GM21390 (cell line): ENCODE data around the gene BAIAP3.

Experiments used
- ATAC-seq: cut with Tn5 transposase; IDR thresholded peaks from one replicate; pipeline ENCODE4 v1.9.1; 2021; ENCODE audit not compliant: unreplicated experiment

BAIAP3 gene

DNA sequence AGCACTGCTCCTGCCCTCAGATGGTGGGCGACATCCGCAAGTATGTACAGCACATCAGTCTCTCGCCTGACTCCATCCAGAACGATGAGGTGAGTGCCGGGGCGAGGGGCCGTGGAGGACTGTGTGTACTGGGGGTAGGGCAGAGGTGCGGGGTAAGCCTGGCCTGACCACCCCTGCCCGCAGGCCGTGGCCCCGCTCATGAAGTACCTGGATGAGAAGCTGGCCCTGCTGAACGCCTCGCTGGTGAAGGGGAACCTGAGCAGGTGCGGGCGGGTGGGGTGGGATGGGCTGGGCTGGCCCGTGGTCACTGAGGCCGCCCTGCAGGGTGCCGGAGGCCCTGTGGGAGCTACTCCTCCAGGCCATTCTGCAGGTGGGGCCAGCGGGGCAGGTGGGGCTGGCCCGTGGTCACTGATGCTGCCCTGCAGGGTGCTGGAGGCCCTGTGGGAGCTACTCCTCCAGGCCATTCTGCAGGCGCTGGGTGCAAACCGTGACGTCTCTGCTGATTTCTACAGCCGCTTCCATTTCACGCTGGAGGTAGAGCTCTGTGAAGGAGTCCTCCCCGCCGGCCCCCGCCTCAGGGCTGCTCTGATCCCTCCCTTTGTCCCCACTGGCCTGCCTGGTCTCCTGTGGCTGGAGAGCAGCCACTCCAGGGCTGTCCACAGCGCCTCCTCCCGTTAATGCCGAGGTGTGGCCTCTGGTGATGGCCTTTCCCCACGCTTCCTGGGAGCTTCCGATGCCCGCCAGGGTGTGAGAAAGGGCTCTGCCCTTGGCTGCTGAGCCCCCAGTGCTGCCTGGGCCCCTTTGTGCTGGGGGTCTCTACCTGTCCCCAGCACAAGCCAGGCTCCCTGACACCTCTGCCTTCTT, 13.2 kb downstream of the BAIAP3 start:
- no peak for ATAC-seq

DNA sequence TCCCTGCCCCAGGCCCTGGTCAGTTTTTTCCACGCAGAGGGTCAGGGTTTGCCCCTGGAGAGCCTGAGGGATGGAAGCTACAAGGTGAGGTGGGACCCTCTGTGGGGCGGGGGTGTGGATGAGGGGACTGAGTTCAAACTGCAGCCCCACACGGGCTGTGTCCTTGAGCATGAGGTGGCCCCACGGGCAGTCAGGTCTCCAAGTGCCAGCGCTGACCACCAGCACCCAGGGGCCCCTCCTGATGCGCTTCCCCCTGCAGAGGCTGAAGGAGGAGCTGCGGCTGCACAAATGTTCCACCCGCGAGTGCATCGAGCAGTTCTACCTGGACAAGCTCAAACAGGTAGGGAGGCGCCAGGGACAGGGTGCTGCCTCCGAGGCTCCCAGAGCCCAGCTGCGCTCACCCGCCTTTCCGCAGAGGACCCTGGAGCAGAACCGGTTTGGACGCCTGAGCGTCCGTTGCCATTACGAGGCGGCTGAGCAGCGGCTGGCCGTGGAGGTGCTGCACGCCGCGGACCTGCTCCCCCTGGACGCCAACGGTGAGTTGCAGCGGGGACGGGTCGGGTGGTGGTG, 13.9 kb downstream of the BAIAP3 start:
- ATAC-seq: no peak

DNA sequence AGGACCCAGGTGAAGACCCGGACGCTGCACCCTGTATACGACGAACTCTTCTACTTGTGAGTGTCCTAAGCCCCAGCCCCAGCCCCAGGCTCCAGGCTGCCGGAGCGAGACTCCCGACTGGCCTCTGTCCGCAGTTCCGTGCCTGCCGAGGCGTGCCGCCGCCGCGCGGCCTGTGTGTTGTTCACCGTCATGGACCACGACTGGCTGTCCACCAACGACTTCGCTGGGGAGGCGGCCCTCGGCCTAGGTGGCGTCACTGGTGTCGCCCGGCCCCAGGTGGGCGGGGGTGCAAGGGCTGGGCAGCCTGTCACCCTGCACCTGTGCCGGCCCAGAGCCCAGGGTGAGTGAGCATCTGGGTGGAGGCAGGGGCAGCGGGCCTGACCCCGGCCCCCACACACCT, 14.5 kb downstream of the BAIAP3 start:
- no peak for ATAC-seq

DNA sequence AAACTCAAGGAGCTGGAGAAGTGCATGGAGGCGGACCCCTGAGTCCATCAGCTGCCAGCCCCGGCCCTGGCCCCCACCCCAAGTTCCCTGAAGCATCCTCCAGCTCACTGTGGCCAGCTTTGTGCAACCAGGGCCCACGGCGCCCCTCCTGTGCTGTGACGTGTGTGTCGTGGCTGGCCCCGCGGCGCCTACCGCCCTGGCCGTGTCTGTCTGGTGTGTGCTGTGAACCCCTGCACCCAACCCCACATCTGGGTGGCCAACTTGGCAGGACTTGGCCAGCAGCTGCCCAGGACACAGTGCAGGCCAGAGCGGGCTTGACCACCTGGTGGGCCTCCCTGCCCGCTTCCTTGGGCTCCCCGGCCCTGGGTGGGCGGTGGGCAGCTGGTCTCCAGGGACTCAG, 15.0 kb downstream of the BAIAP3 start:
- no peak for ATAC-seq

DNA sequence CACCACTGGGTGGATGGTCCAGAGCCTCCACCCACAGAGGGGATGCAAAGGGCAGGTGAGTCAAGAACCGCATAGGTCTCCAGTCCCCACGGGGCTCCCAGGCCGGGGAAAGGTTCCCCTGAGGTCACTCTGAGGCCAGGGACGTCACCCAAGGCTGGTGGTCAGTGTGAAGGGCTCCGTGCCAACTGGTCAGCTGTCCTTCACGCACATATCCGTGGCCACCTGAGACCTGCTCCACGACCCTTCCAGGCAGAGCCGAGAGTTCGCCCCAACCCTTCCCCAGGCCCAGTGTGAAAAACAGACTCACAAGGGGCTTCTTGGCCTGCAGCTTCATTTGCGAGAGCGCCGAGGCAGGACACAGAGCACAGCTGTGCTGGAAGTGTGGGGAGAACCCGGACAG, 15.5 kb downstream of the BAIAP3 start:
- no peak for ATAC-seq

DNA sequence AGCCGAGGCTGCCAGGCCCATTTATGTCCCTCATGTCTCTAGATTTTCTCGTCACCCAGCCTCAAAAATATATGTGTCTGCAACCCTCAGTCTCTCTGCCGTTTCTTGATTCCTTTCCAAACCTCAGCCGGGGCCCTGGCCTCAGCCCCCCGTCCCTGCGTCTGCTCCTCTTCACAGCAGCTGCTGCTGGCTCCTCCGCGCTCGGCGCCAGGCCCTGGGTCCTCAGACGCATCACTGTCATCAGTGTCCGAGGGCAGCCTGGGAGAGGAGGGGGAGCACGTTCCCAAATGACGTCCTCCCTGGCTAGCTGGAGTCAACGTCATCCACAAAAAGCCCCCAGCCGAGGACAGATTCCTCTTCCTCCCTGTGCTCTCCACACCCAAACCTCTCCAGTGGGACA, 15.9 kb downstream of the BAIAP3 start:
- no peak for ATAC-seq

DNA sequence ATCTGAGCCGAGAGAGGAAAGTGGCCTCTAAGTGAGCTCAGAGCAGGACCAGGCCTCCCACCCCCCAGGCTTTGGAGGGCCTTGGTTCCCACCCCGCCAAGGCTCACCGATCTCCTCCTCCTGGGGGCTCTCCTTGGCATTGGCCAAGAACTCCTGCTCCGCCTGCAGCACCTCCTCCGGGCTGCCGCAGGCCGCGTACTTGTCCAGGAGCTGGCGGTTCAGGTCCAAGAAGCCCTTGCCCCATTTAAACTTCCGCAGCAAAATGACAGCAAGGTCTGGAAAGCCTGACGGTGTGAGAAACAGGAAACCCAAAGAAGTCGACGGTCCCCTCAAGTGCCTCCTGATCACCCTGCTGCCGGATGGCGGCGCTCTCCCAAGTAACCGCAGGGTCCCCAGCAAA, 16.5 kb downstream of the BAIAP3 start:
- ATAC-seq: no peak

DNA sequence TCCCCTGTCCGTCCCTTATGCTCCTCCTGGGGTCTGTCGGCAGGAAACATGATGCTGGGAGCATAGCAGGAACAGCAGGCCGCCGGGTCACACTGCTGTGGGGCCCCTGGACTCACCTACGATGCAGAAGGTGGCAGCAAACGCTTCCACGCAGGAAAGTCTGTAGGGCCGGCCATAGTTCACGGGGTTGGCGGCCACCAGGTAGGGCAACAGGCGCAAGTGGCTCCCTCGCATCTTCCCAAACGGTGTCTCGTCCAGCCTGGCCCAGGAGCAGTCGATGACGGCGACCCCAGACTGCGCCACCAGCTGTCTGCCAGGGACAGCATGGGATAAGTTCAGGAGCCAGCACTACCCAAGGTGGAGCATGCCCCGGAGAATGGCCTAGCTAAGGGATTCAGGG, 17.2 kb downstream of the BAIAP3 start:
- no peak for ATAC-seq

DNA sequence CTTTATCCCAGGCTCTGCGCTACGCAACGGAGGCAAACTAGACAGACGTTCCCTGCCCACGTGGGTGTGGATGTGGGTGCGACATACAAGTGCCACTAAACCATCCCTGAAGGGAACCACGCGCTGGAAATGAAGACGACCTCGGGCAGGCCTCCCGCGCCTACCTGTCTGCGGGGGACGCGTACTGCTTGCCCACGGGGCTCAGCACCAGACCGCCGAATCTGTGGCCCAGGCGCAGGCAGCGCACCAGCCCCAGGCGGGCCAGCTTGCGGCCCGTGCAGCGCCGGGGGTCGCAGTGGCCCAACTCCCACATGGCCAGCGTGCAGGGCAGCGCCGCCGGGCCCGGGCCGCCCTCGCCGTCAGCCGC, 17.8 kb downstream of the BAIAP3 start:
- ATAC-seq: no peak

DNA sequence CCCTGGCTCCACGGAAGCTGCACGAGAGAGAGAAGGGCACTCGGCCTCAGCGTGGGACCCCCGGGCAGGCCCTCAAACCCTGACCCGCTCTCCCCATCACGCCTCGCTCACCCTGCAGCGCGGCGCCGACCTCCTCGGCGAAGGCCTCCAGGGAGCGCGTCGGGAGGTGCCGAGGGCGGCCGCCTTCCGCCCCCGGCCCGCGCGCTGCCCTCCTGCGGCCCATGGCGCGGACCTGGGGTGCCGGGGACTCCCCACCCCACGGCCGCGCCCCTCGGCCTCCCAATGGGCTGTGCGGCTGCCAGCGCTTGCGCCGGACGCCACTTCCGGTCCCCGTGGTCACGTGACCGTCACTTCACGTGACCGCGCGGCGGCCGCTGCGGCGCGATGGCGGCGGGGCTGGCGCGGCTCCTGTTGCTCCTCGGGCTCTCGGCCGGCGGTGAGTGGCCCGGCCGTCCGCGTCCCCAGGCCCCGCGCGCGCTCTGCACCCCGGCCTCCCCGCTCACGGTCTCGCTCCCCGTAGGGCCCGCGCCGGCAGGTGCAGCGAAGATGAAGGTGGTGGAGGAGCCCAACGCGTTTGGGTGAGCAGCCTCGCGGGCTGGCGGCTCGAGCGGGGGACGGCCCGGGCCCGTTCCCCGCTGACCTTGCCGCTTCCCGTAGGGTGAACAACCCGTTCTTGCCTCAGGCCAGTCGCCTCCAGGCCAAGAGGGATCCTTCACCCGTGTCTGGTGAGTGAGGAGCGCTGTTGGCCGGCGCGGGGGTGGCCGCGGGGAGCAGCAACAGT, 18.3 kb downstream of the BAIAP3 start, which contains the start of the genes GNPTG and TSR3:
TSS of gene GNPTG (plus strand) at position 350 of the 781 bp plus-strand sequence. CDS start at position 385, 35 bp downstream.
TSS of gene TSR3 (minus strand) at position 297 of the 781 bp plus-strand sequence. CDS start at position 223, 74 bp downstream.
- ATAC-seq: peak; percentile 63

DNA sequence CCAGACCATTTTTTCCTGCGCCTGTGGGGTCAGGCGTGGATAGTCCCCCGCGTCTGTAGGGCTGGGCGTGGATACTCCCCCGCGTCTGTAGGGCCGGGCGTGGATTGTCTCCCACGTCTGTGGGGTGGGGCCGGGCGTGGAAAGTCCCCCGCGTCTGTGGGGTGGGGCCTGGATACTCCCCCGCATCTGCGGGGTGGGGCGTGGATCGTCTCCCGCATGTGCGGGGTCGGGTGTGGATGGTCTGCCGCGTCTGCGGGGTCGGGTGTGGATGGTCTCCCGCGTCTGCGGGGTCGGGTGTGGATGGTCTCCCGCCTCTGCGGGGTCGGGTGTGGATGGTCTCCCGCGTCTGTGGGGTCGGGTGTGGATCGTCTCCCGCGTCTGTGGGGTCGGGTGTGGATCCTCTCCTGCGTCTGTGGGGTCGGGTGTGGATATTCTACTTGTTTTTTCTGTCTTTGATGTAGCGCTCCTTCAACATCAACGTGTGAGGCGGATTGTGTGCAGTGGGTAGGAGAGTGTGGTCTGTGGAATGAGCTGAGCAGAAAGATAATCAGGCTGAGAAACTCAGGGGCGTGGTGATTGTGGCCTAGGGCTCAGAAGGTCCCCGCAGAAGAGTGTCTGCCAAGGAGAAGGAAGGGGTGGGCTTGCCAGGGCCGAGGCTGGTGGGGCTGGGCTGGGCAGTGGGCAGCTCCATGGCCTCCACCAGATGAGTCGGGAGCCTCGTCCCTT, 21.5 kb downstream of the BAIAP3 start:
- no peak for ATAC-seq

DNA sequence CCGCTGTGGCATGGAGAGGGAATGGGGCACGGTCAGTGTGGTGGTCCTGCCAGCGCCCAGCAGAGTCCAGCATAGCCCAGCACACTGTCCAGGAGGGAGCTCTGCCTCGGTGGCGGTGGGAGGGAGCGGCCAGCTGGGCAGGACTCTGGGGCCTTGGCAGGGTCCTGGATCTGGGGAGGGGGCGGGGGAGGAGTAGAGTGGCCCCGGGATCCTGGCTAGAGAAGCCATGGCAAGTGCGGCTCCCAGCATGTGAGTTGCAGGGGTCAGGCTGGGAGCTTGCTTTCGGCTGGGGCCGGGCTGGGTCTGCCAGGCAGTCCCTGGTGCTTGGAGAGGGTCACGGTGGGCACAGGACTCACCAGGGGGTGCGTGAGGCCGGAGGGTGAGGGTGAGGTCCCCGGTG, 22.1 kb downstream of the BAIAP3 start:
- no peak for ATAC-seq

DNA sequence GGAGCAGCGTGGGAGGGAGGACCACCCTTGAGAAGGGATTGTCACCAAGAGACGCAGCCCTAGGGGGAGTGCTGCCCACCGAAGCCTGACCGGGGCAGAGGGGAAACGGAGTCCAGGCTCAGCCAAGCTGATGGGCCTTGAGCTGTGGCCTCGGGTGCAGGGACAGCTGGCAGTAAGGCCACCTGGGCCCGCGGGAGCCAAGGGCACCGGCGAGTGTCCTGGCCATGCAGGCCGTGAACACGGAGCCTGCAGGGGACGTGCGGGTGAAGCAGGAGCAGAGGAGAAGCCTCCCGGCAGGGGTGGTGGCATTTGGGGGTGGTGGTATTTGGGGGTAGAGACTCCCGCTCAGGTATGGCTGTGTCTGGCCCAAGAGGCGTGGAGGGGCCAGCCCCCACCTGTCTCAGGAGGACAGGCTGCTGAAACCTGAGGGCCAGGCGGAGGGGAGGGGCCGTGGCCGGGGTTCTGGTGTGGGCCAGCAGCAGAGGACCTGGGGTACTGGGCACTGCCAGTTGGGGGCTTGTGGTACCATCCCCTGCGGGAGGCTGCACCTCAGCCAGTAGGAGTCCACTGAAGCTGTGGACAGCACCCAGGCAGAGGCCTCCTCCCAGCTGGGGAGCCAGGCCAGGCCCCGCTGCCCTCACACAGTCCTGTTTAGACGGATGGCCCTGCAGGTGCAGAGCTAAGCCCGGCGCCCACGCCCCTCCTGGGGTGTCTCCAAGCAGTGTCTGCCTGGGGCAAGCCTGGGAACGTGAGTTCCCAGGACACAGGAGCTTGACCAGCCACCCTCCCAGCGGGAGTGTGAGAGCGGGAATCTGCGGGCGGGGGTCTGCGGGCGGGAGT, 22.8 kb downstream of the BAIAP3 start:
- no peak for ATAC-seq

DNA sequence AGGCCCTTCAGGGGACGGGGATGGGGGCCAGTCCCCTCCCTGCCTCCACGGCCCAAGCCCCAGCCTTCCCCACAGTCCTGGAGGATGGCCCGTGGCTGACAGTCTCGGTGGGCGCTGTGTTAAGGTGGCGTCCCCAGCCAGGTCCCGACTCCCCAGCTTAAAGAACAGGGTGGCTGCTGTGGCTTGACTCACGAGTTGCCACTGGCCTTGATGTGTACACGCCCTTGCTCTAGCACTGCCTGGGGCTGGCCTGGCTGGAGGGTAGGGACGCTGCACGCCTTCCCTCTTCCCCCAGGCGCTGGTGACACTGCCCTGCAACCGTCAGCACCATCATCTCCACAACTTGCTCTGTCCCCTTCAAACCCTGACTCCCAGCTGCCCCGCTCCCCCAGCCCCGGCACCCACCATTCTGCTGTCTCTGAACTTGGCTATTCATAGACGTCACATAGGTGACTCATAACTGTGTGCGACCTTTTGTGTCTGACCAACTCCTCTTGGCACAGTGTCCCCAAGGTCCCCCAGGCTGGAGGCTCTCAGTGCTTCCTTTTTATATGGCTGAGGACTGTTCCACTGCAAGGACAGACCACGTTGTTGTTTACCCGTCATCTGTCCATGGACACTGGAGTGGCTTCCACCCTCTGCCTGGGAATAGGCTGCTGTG, 24.6 kb downstream of the BAIAP3 start:
- ATAC-seq: no peak

DNA sequence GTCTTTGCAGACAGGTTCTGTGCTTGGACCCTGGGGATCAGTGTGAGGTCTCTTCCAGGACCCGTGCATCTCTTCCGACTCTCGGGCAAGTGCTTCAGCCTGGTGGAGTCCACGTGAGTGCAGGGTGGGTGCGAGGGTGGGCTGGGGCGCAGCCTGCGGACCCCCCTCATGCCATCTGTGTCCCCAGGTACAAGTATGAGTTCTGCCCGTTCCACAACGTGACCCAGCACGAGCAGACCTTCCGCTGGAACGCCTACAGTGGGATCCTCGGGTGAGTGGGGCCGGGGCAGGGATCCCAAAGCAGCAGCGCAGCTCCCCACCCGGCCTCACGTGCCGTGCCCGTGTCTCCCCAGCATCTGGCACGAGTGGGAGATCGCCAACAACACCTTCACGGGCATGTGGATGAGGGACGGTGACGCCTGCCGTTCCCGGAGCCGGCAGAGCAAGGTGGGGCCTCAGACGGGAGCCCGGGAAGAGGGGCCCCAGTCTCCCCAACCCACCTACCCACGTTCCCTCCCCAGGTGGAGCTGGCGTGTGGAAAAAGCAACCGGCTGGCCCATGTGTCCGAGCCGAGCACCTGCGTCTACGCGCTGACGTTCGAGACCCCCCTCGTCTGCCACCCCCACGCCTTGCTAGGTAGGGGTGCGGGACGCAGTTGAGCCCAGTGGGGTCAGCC, 28.4 kb downstream of the BAIAP3 start:
- ATAC-seq: no peak

DNA sequence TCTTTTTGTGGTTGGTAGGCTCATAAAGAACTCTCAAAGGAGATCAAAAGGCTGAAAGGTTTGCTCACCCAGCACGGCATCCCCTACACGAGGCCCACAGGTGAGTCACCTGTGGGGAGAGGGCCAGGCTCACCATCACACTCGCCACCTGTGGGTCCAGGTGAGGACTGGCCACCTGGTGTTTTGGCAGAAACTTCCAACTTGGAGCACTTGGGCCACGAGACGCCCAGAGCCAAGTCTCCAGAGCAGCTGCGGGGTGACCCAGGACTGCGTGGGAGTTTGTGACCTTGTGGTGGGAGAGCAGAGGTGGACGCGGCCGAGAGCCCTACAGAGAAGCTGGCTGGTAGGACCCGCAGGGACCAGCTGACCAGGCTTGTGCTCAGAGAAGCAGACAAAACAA, 29.4 kb downstream of the BAIAP3 start:
- no peak for ATAC-seq

DNA sequence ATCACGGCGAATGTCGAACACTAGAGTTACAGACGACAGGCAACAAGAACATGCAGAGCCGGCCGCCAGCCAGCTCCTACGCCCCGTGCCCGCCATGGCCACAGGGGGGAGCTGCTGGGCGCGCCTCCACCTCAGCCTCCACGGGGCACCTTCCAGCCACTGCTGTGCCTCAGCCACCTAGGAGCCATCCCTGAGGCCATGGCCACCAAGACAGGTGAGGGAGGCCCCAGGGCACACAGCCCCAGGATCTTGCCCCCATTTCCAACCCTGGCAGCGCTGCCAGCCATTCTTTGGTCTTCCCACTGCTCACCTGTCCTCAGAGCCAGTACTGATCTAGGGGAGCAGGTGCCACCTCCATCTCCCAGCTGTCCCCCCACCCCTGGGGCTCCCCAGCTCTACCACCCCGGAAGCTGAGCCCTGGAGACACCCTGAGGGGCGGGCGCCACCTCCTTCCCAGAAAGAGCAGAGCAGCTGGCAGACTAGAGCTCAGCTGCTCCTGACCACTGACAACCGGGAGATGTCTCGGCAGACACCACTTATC, 30.1 kb downstream of the BAIAP3 start:
- no peak for ATAC-seq

DNA sequence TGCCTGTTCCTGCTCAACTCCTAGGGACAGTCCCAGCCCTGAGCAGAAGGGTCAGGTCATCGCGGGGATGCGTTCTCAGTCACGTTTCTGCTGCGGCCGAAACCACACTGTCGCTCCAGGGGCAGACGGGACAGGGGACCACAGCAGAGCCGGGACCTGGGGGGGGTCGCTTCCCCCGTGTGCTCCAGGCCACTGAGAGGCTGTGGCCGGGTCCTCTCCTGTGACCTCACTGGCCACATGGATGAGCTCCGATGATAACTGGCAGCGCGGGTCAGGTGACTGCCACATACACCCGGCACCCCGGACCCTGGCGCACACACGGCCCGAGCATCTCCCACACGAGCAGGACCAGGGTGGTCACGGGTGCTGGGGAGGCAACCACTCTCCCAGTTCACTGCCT, 31.1 kb downstream of the BAIAP3 start:
- no peak for ATAC-seq
